ENCODE data around the gene MAST2. TPM values are rescaled to one million over a fixed set of nuclear protein-coding genes. Genes with fewer than 3 reads are reported as not detected.

Gene MAST2
- total and polyA plus RNA-seq, 3 donors from 2014 or later, result 88.4 to 158 (median 113) TPM

DNA sequence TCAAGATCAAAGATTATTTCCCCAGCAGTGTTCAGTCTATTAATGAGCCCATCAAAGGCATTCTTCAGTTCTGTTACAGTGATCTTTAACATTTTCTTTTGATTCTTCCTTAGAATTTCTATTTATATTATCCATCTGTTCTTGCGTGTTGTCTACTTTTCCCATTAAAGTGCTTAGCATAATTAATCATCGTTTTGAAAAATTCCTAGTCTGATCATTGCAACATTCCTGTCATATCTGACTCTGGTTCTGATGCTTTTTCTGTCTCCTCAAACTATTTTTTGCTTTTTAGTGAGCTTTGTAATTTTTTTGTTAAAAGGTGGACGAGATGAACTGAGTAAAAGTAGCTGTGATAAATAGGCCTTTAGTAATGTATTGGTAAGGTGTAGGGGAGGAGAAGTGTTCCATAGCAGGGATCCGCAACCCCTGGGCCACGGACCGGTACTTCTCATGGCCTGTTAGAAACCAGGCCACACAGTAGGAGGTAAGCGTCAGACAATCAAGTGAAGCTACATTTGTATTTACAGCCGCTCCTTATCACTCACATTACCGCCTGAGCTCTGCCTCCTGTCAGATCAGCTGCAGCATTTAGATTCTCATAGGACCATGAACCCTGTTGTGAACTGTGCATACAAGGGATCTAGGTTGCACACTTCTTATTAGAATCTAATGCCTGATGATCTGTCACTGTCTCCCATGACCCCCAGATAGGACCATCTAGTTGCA, 165.7 kb downstream of the MAST2 start:
- Histone ChIP-seq H3K27ac (peak overlapping the region; percentile 53 to 89), H3K4me1 (peaks cover 16% of the 10 kb centered on the region), H3K4me3 (no peak overlapping the region), H3K27me3 (no peaks in the 10 kb centered on the region), H3K36me3 (ENCODE audit: low read depth, missing control alignments) (no peaks in the 10 kb centered on the region), H3K9me3 (no peaks in the 10 kb centered on the region)
- no peak for DNase-seq
- intact Hi-C loops (cut with DNase I; ENCODE audit: low total_unique reads), result no loop called here
- WGBS, 2 donors, result 61 to 62% methylated on average over 9 of the region's 9 CpGs
- no peak for TF ChIP-seq POLR2A (IDR thresholded peaks at IDR 0.05)
- TF ChIP-seq, protein P1, sequence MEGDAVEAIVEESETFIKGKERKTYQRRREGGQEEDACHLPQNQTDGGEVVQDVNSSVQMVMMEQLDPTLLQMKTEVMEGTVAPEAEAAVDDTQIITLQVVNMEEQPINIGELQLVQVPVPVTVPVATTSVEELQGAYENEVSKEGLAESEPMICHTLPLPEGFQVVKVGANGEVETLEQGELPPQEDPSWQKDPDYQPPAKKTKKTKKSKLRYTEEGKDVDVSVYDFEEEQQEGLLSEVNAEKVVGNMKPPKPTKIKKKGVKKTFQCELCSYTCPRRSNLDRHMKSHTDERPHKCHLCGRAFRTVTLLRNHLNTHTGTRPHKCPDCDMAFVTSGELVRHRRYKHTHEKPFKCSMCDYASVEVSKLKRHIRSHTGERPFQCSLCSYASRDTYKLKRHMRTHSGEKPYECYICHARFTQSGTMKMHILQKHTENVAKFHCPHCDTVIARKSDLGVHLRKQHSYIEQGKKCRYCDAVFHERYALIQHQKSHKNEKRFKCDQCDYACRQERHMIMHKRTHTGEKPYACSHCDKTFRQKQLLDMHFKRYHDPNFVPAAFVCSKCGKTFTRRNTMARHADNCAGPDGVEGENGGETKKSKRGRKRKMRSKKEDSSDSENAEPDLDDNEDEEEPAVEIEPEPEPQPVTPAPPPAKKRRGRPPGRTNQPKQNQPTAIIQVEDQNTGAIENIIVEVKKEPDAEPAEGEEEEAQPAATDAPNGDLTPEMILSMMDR (IDR thresholded peaks at IDR 0.05), result no peak

DNA sequence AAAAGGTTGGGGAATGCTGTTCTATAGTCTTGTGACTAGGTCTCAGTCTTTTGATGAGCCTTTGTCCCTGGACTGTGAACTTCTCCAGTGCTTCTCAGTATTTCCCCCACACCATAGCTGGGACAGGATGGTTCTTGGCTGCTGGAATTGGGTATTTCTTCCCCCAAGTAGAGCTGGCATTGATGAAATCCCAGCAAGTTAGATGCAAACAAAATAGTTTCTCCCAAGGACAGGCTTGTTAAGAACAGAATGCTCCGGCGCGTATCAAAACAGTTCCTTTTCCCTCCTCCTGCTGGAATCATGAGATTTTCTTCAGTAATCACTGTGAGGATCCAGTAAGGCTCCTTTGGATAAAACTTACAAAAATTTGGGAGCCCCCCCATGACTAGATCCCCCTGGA, 166.5 kb downstream of the MAST2 start:
- TF ChIP-seq POLR2A (IDR thresholded peaks at IDR 0.05), result no peak
- H3K4me3 ChIP-seq, result no peak overlapping the region
- H3K4me1 ChIP-seq, result peaks cover 16% of the 10 kb centered on the region
- no peaks in the 10 kb centered on the region for H3K9me3 ChIP-seq
- intact Hi-C loops (cut with DNase I; ENCODE audit: low total_unique reads), result no loop called here
- peak; percentile 44 for DNase-seq
- H3K27ac ChIP-seq, result peak overlapping the region; percentile 53 to 89
- 19 to 57% methylated on average over 3 of the region's 3 CpGs for WGBS, 2 donors
- H3K36me3 ChIP-seq (ENCODE audit: low read depth, missing control alignments), result no peaks in the 10 kb centered on the region
- no peaks in the 10 kb centered on the region for H3K27me3 ChIP-seq

DNA sequence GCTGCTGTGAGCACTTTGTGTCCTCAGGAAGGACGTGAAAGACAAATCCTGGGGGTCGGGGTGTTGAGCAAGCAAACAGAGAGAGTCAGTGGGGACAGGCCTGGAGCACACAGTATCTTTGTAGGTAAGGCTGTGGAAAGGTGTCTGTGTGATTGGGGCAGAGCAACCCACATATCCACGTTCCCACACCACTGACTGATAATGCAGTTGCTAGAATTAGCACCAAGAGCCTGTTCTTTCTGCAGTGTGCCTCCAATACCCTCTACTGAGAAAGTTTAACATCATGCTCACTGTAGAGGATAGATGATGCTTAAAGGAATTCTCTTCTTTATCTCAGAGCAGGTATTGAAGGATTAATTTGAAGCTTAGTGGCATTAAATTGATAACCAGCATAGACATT, 167.9 kb downstream of the MAST2 start:
- 98% methylated on average over 3 of the region's 3 CpGs for WGBS, 2 donors
- Histone ChIP-seq H3K9me3 (no peaks in the 10 kb centered on the region), H3K27ac (peak overlapping the region in 1 of 2 donors; percentile 89), H3K4me3 (no peak overlapping the region), H3K4me1 (peaks cover 16% of the 10 kb centered on the region), H3K27me3 (no peaks in the 10 kb centered on the region), H3K36me3 (ENCODE audit: low read depth, missing control alignments) (no peaks in the 10 kb centered on the region)
- intact Hi-C loops (cut with DNase I; ENCODE audit: low total_unique reads), result no loop called here
- no peak for DNase-seq
- TF ChIP-seq, protein P1 (IDR thresholded peaks at IDR 0.05), result no peak
- TF ChIP-seq POLR2A (IDR thresholded peaks at IDR 0.05), result no peak

DNA sequence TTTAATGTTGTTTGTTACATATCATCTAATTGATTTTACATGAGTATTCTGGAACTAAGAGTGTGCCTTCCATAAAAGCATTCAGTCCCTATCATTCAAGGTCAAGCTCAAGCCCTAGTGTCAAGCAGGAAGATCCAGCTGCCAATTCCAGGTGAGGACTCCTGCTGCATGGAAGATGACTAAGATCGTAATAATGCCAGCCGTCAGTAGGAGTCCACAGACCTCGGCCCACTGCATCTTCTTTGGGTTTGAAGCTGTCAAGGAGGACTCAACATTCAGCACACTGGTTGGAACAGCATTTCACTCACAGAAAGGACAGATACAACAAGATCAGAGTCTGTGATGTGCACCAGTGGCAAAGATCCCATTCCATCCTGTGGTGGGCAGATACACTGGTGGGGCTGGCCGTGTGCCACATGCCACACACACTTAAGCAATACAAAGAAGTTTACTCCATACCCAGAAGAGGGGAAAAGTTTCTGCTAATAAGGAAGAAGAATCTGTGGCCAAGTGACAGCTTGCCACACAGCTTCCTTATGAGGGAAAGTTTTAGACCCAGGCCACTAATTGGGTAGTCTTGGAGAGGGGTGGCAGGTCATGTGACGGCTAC, 168.6 kb downstream of the MAST2 start:
- H3K27ac ChIP-seq, result no peak overlapping the region
- H3K27me3 ChIP-seq, result no peaks in the 10 kb centered on the region
- TF ChIP-seq, protein P1 (IDR thresholded peaks at IDR 0.05), result no peak
- TF ChIP-seq POLR2A (IDR thresholded peaks at IDR 0.05), result no peak
- no peak overlapping the region for H3K4me3 ChIP-seq
- H3K36me3 ChIP-seq (ENCODE audit: low read depth, missing control alignments), result no peaks in the 10 kb centered on the region
- intact Hi-C loops (cut with DNase I; ENCODE audit: low total_unique reads), result no loop called here
- WGBS, 2 donors, result 95 to 96% methylated on average over 5 of the region's 5 CpGs
- no peak for DNase-seq
- H3K9me3 ChIP-seq, result no peaks in the 10 kb centered on the region
- H3K4me1 ChIP-seq, result peaks cover 16% of the 10 kb centered on the region

DNA sequence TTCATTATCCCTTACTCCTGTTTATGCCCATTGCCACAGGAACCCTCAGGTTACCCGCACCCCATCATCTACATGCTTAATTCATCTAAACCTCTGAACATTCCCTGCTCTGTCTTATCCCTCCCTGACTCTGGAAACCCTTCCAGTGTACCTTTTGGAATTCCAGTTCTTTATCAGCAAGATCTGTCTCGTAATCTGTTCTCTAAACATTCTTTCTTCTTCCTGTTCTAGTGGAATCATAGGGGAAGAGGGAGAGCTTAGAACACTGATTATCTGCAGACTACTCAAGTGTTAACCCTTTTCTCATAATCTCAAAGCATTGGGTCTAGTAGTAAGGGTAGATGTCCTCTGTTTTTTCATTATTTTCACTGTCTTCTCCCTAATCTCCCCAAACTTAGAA, 169.2 kb downstream of the MAST2 start:
- Histone ChIP-seq H3K27me3 (no peaks in the 10 kb centered on the region), H3K27ac (no peak overlapping the region), H3K4me3 (no peak overlapping the region), H3K4me1 (peaks cover 16% of the 10 kb centered on the region), H3K9me3 (no peaks in the 10 kb centered on the region), H3K36me3 (ENCODE audit: low read depth, missing control alignments) (no peaks in the 10 kb centered on the region)
- no peak for DNase-seq
- intact Hi-C loops (cut with DNase I; ENCODE audit: low total_unique reads), result no loop called here
- no peak for TF ChIP-seq POLR2A (IDR thresholded peaks at IDR 0.05)
- TF ChIP-seq, protein P1 (IDR thresholded peaks at IDR 0.05), result no peak
- WGBS, 2 donors, result 89 to 92% methylated on average over 2 of the region's 2 CpGs

Measured in testis (tissue), 3 donors.